GM21619 (cell line): ENCODE results near the gene GOLGA1.
A peak's percentile ranks its signal among the peaks of the same experiment; 100 is the strongest.
"Not testable (repeated sequence)": the region's sequence is repeated elsewhere in the genome, so short reads cannot be mapped to it uniquely, and the experiment has no call there.

Experiments
- ATAC-seq: cut with Tn5 transposase; IDR thresholded peaks from one replicate; pipeline ENCODE4 v1.9.1; 2021; ENCODE audit not compliant: unreplicated experiment

Gene GOLGA1

DNA sequence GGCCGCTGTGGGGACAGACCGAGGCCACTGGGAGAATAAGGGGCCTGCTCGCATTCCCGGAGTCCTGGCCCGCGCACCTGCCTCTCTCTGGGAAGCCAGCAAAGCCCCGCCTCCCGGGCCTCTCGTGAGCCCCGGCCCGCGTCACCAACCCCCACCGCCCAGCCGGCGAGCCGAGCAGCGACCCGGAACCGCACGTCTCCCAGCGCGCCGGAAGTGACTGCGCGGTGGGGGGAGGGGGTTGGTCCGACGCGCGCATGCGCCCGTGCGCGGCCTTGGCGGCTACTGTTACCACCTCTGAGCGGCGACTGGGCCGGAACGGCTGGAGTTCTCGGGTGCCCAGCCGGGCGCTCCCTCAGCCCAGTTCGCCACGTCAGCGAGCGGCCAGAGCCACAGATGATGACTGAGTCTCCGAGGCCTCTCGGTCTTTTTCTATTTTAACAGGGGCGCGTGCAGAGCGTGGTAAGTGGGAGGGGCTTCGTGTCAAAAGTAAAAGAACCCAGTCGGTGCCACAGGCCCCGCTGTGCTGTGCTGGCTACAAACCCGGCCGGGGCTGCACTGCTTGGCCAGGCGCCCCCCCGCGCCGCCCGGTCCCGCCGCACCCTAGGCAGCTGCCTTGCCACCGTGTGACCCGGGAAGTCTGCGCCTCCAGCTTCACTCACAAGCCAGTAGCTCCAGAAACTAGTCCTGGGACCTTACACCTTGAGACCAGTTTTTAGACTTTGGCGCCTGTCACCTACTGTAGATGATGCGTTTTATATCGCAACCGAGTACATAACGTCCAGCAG, at the start of gene GOLGA1:
Gene GOLGA1, minus strand, starts transcription at position 190 of the 785 bp plus-strand sequence. CDS start 2,372 bp downstream, outside the sequence.
- peak; percentile 69 for ATAC-seq

DNA sequence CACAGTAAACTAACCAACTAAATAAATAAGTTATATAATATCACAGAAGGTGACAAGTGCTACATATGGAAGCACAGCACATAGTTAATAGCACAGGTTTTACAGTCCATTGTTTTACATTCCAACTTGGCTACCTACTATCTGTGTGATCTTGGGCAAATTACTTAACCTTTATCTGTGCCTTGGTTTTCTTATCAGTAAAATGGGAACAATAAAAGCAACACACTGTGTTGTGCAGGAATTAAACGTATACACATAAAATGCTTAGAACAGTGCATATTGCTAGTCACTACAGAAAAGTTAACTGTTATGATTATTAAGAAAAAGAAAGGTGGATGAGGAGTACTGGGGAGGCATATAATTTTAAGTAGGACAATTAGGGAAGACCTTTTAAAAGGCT, 42.8 kb upstream of the GOLGA1 start:
- no peak for ATAC-seq

DNA sequence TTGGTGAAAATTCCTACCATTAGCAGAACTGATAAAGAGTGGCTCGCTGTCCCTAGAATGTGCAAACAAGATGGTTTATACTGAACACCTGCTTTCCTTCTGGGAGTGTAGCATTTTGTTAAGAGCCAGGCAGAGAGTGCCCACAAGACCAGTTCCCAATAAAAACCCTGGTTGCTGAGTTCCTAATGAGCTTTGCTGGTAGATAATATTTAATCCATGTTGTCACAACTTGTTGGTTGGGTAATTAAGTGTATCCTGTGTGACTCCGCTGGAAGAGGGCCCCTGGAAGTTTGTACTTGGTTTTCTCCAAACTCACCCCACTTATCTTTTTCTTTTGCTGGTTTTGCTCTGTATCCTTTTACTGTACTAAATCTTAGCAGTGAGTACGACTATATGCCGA, 39.5 kb upstream of the GOLGA1 start:
- no peak for ATAC-seq

DNA sequence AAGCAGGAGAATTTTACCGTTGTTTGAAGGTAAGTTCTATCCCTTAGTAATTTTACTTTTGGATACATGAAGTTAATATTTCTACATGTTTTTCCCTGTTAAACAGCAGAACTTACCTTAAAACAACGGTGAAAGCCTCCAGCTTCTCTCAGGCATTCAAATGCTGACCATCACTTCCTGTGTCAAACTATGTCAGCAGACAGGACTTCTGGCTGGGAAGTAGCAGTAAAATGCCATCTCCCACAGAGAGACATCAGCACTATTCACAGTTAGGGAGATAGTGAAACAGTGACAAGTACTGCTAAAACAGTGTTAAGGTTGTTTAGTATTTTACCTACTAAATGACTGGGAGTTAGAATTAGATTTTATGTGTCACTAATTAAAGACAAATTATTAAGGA, 34.2 kb upstream of the GOLGA1 start:
- ATAC-seq: no peak

DNA sequence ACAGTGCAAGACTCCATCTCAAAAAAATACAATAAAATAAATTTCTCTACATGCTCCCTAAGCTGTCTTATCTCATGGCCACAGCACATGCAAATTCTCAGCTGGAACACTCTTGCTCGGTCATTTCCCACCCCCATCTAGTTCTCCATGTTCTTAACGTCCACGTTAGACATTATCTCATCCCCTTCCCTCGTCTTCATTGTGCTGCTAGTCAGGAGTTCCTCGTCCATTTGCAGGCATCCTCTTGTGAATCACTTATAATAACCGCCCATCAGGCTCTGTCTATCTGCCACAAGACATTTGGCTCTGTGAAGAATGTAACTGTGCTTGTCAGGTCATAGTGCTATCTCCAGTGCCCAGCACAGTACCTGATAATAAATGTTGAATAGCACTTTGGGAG, 32.9 kb upstream of the GOLGA1 start:
- ATAC-seq: no peak

DNA sequence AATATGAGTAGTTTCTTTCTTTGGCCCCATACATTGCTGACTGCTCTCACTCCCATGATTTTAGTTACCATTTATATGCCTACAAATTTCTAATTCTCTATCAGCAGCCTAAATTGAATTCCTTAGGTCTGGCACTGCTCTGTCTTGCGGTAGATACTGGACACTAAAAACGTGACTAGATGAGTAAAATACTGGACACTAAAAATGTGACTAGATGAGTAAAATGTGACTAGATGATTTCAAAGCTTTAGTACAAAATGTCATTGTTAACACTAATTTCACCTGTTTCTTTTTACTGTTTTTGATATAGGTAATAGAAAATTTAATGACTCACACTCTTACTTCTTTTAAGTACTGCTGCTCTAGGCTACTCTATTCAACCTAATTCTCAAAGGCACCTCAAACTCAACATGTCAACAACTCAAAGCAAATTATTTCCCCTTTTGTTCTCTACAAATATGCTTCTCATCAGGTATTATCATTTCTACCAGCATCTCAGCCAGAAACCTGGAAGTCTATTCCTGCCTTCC, 31.4 kb upstream of the GOLGA1 start:
- no peak for ATAC-seq

DNA sequence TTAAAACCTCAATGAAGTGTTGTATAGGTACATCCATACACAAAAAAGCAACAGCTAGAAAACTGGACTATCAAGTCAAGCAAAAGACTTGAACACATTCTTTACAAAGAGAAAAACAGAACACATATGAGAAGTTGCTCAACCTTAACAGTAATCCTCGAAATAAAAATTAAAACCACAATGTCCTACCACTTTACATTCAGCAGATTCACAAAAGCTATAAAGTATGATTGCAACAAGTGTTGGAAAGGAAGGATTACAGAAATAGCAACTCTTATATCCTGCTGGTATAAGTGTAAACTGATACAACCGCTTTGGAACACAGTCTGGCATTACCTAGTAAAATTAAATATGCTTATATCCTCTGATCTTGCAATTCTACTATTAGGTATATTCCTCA, 28.5 kb upstream of the GOLGA1 start:
- ATAC-seq: no peak

DNA sequence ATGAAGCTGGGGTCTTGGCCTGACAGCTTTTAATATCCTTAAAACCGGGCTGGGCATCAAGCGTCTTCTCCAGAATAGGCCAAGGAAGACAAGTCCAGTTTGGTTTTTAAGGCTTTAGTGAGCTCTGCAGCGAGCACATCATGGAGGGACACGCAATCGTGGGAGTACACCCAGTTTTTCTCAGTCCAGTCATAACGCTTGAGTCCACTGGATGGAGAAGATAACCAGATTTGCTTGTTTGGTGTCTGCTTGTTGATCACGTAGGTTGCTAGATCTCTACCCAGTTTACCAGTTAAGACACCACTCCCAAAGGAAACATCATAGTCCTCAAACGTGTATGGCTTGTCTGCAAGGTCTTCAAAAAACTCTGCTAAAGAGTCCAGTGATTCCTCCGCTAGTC, 27.4 kb upstream of the GOLGA1 start:
- ATAC-seq: no peak

GRCh38 chr9:124965775-124966568, 25.1 kb upstream of the GOLGA1 start:
- ATAC-seq: not testable (repeated sequence)

DNA sequence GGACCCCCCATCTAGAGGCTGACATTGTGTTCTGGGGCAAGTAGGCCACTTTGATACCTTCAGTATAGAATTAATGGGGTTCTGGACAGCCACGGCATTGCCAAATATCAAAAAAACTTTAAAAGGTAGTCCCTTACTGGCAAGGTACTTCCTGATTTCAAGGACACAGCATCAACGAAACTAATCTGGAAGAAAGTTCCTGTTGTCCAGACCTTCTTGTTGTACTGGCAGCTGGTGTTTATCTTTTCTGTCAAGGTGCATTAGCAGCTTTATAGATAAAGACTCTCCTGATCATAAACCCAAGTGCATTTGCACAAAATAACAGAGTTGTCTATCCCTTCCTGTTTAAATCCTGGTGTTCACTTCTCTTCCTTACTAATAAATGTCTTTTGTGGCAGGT, 23.7 kb upstream of the GOLGA1 start:
- no peak for ATAC-seq

GRCh38 chr9:124964056-124964455, 23.2 kb upstream of the GOLGA1 start:
- no peak for ATAC-seq

DNA sequence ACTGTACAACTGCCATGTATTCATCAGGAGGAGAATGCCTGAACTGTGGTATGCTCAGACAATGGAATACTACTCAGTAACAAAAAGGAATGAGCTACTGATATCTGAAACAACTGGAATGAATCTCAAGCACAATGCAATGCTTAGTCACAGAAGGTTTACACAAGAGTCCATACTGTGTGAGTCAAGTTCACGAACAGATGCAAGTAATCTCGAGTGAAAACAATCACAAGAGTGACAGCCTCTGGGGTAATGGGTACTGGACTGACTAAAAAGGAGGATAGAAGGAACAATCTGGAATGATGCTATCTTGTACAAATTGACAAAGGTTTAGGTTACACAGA, 19.5 kb upstream of the GOLGA1 start:
- no peak for ATAC-seq

DNA sequence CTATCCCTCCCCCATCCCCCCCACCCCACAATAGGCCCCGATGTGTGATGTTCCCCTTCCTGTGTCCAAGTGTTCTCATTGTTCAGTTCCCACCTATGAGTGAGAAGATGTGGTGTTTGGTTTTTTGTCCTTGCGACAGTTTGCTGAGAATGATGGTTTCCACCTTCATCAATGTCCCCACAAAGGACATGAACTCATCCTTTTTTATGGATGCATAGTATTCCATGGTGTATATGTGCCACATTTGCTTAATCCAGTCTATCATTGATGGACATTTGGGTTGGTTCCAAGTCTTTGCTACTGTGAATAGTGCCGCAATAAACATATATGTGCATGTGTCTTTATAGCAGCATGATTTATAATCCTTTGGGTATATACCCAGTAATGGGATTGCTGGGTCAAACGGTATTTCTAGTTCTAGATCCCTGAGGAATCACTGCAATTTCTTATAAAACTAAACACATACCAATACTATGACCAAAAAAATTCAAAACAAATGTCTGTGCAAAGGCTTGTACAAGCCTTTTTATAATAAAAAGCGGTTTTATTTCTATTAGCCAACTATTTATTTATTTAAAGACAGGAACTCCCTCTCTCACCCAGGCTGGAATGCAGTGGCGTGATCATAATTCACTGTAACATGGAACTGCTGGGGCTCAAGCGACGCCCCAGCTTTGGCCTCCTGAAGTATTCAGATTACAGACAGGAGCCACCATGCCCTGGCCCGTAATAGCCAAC, 19.0 kb upstream of the GOLGA1 start:
- not testable (repeated sequence) for ATAC-seq

GRCh38 chr9:124954255-124954654, 13.4 kb upstream of the GOLGA1 start:
- no peak for ATAC-seq

DNA sequence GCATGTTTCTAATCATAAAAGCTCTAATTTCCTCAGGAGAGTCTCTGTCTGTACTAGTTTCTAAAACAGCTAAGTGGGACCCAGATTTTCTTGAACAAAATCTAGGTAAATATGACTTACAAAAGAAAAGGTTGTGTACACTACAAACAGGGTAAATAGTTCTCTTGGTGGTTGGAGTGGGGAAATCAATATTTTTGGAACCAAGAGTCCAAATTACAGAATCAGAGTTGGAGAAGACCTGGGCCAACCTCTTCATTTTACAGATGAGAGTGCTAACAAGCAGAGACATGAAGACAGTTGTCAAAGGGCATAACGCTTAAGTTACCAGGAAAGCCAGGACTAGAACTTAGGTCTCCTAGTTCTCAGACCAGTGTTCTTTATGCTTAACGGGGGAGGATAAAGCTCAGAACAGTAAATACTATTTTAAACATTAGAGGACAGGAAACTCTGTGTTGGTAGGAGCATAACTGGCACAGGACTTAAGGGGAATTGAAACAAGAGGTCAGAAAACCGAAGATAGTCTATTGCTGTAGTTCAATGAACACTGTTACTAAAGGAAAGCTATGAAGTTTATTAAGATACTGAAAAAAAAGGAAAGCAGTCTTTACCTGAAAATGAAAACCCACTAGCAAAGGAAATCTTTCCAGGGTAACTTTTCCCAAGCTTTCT, 9.3 kb upstream of the GOLGA1 start:
- ATAC-seq: no peak

GRCh38 chr9:124949387-124949786, 8.5 kb upstream of the GOLGA1 start:
- ATAC-seq: no peak

GRCh38 chr9:124947727-124948391, 7.0 kb upstream of the GOLGA1 start:
- no peak for ATAC-seq

DNA sequence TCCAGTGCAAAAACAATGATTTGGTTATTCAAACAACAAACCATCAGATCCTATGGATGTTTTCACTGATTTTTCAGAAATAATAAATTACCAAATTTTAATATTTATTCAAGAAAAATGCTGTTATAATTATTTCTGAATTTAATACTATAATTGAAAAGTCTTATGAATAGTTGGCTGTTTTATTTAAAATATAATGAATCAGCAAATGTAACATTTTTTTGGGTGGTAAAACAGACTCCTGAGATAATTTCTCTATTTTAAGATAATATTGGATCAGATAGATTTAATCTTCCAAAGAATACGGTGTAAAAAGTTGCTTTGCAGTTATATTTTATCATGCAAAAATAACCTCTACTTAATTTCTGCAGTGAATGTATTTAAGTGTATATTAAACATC, 5.3 kb upstream of the GOLGA1 start:
- no peak for ATAC-seq

- ATAC-seq: peak; percentile 27
Measured at GRCh38 chr9:124941679-124942561, 1.0 kb upstream of the GOLGA1 start.
